CD14-positive monocyte (primary cell): ENCODE results near the gene CDK5RAP3. TPM values are rescaled to one million over a fixed set of nuclear protein-coding genes. Genes with fewer than 3 reads are reported as not detected.
A peak's percentile ranks its signal among the peaks of the same experiment; 100 is the strongest.

ENCODE experiments used
- DNase-seq, 3 donors: peaks; one replicate each; pipeline ENCODE4 v3.0.0-alpha.2; 2011 to 2022
- H2AFZ ChIP-seq: 2 replicates; pipeline ENCODE4 v1.6.0; 2012; ENCODE audit warnings: mild to moderate bottlenecking, low read depth, low read length, inconsistent platforms; ENCODE audit not compliant: insufficient read depth, poor library complexity, severe bottlenecking
- H3K27ac ChIP-seq, 2 donors: 1 replicate in 1 of 2; 2 replicates in 1 of 2; pipeline ENCODE4 v1.5.1; 2012 to 2013; ENCODE audit warnings: low read length in 2 of 2, control low read depth in 1 of 2, inconsistent platforms in 1 of 2, low read depth in 1 of 2, mild to moderate bottlenecking in 1 of 2
- H3K27me3 ChIP-seq, 2 donors: one replicate each; pipeline versions ENCODE4 v1.6.0 to v1.6.1; 2011 to 2013; ENCODE audit warnings: low read length in 2 of 2; ENCODE audit not compliant: control insufficient read depth in 2 of 2, insufficient read depth in 2 of 2
- H3K36me3 ChIP-seq, 2 donors: replicated peaks in 1 of 2; 1 replicate in 1 of 2; 2 replicates in 1 of 2; pipeline versions ENCODE4 v1.5.1 to v1.6.1; 2012 to 2013; ENCODE audit warnings: low read length in 2 of 2, control low read depth in 1 of 2, inconsistent platforms in 1 of 2, mild to moderate bottlenecking in 1 of 2; ENCODE audit not compliant: insufficient read depth in 2 of 2, control insufficient read depth in 1 of 2
- H3K4me1 ChIP-seq, 2 donors: 1 replicate in 1 of 2; 2 replicates in 1 of 2; pipeline versions ENCODE4 v1.5.1 to v1.6.1; 2012 to 2013; ENCODE audit warnings: low read length in 2 of 2, control low read depth in 1 of 2, inconsistent platforms in 1 of 2, mild to moderate bottlenecking in 1 of 2, moderate library complexity in 1 of 2; ENCODE audit not compliant: insufficient read depth in 2 of 2, control insufficient read depth in 1 of 2
- H3K4me2 ChIP-seq: replicated peaks from 2 replicates; pipeline ENCODE3; 2012; ENCODE audit warnings: low read length, moderate library complexity, mild to moderate bottlenecking; ENCODE audit not compliant: poor library complexity, severe bottlenecking; ENCODE audit errors: extremely low read depth
- H3K4me3 ChIP-seq, 3 experiments: fragments of 200-600 bp in 1 of 3; sonication (generic) in 1 of 3; replicated peaks in 1 of 3; 1 replicate in 2 of 3; 2 replicates in 1 of 3; pipeline ENCODE4 v1.5.1; 2011 to 2013; ENCODE audit warnings: low read length in 3 of 3, mild to moderate bottlenecking in 3 of 3, control low read depth in 2 of 3, low read depth in 2 of 3, inconsistent platforms in 1 of 3, moderate library complexity in 1 of 3
- H3K79me2 ChIP-seq: 2 replicates; pipeline ENCODE4 v1.6.0; 2012; ENCODE audit warnings: mild to moderate bottlenecking, control low read depth, inconsistent platforms, low read length, moderate library complexity; ENCODE audit not compliant: insufficient read depth
- H3K9ac ChIP-seq: 2 replicates; pipeline ENCODE4 v1.6.0; 2017; ENCODE audit warnings: low read length, mild to moderate bottlenecking; ENCODE audit not compliant: insufficient read depth, poor library complexity, severe bottlenecking
- H3K9me3 ChIP-seq, 2 donors: replicated peaks in 1 of 2; 1 replicate in 1 of 2; 2 replicates in 1 of 2; pipeline versions ENCODE4 v1.5.1 to v1.6.1; 2012 to 2013; ENCODE audit warnings: low read length in 2 of 2, control low read depth in 1 of 2; ENCODE audit not compliant: control insufficient read depth in 1 of 2, insufficient read depth in 1 of 2
- H4K20me1 ChIP-seq: 2 replicates; pipeline ENCODE4 v1.6.0; 2012; ENCODE audit warnings: mild to moderate bottlenecking, low read length, control low read depth, moderate library complexity; ENCODE audit not compliant: insufficient read depth
- H3K27ac Mint-ChIP-seq, 7 donors: one replicate each; pipeline ENCODE4 v1.8.0; 2020; ENCODE audit warnings: mild to moderate bottlenecking in 7 of 7, mixed read lengths in 7 of 7, moderate library complexity in 6 of 7, inconsistent platforms in 2 of 7
- H3K27me3 Mint-ChIP-seq, 3 donors: one replicate each; pipeline ENCODE4 v1.8.0; 2021 to 2022; ENCODE audit warnings: low read depth in 3 of 3, mild to moderate bottlenecking in 3 of 3, mixed read lengths in 3 of 3, moderate library complexity in 3 of 3, inconsistent platforms in 1 of 3
- H3K36me3 Mint-ChIP-seq, 2 donors: one replicate each; pipeline ENCODE4 v1.8.0; 2020; ENCODE audit warnings: mixed read lengths in 2 of 2, inconsistent platforms in 1 of 2, mild to moderate bottlenecking in 1 of 2
- H3K4me1 Mint-ChIP-seq: one replicate; pipeline ENCODE4 v1.8.0; 2020; ENCODE audit warnings: mild to moderate bottlenecking, mixed read lengths
- H3K4me3 Mint-ChIP-seq, 2 donors: one replicate each; pipeline ENCODE4 v1.8.0; 2020; ENCODE audit warnings: mild to moderate bottlenecking in 2 of 2, mixed read lengths in 2 of 2, moderate library complexity in 1 of 2
- H3K9me3 Mint-ChIP-seq, 7 donors: one replicate each; pipeline ENCODE4 v1.8.0; 2020 to 2022; ENCODE audit warnings: mixed read lengths in 7 of 7, mild to moderate bottlenecking in 6 of 7, moderate library complexity in 6 of 7, inconsistent platforms in 2 of 7
- CTCF ChIP-seq: fragments of 200-600 bp; IDR thresholded peaks from one replicate; pipeline ENCODE4 v1.8.0; 2022; ENCODE audit warnings: antibody characterized with exemption, mild to moderate bottlenecking
- WGBS: methylation state at CpG from one replicate; pipeline ENCODE4 v1.1.5; 2013; ENCODE audit warnings: missing lambda C conversion rate; ENCODE audit not compliant: insufficient coverage; 5-methylcytosine and 5-hydroxymethylcytosine counted together
- intact Hi-C, 2 donors: fragments of 100-400 bp; cut with micrococcal nuclease; formaldehyde crosslinking; loops; one replicate each; pipeline versions ENCODE4 v1.15.0 to v1.15.1; 2023
- polyA plus RNA-seq, 3 donors: library from polyadenylated mRNA; depleted of rRNA in 1 of 3; unstranded in 2 of 3; stranded (reverse) in 1 of 3; fragments of 300-500 nt in 2 of 3; fragments of >200 nt in 1 of 3; fragmentation: Illumina TruSeq in 2 of 3; gene quantifications; 1 replicate in 2 of 3; 2 replicates in 1 of 3; pipeline ENCODE4 v1.2.3, GENCODE V29; 2012 to 2021

The CDK5RAP3 gene
- polyA plus RNA-seq, 3 donors, result 86.1 to 782 (median 94.4) TPM

GRCh38 chr17:47968836-47969235 lies 2.1 kb upstream of the CDK5RAP3 start:
- WGBS, result 100% methylated on average over 5 of the region's 5 CpGs
- H3K27me3 ChIP-seq, result no peaks in the 10 kb centered on the region
- H3K79me2 ChIP-seq, result peaks cover 26% of the 10 kb centered on the region
- H3K36me3 ChIP-seq, result peaks cover 4 to 9% of the 10 kb centered on the region in 2 donors
- no peak overlapping the region for H3K4me3 Mint-ChIP-seq
- peaks cover 23% of the 10 kb centered on the region for H3K4me1 Mint-ChIP-seq
- no peak overlapping the region for H3K9ac ChIP-seq
- intact Hi-C loops, result no loop called here
- H3K36me3 Mint-ChIP-seq, result peaks cover 7 to 8% of the 10 kb centered on the region in 2 donors
- H3K27me3 Mint-ChIP-seq, result peaks cover 2% of the 10 kb centered on the region in 3 donors
- H3K9me3 Mint-ChIP-seq, result peaks cover 0 to 2% (median 0%) of the 10 kb centered on the region in 7 donors
- no peak overlapping the region for H3K4me2 ChIP-seq
- H3K4me1 ChIP-seq, result peaks cover 20 to 22% of the 10 kb centered on the region in 2 donors
- no peak overlapping the region for H3K4me3 ChIP-seq
- no peak overlapping the region for H3K27ac Mint-ChIP-seq
- TF ChIP-seq CTCF, result no peak
- DNase-seq, result no peak
- no peaks in the 10 kb centered on the region for H3K9me3 ChIP-seq
- no peaks in the 10 kb centered on the region for H4K20me1 ChIP-seq
- H3K27ac ChIP-seq, result no peak overlapping the region
- no peak overlapping the region for H2AFZ ChIP-seq

- Histone ChIP-seq H3K9ac (no peak overlapping the region), H3K27me3 (no peaks in the 10 kb centered on the region), H3K36me3 (peaks cover 16 to 22% of the 10 kb centered on the region in 2 donors), H3K9me3 (no peaks in the 10 kb centered on the region), H3K4me1 (peaks cover 20 to 22% of the 10 kb centered on the region in 2 donors), H3K79me2 (peaks cover 31% of the 10 kb centered on the region), H3K27ac (no peak overlapping the region), H4K20me1 (no peaks in the 10 kb centered on the region), H3K4me3 (peak overlapping the region; percentile 19 to 99 (median 21)), H2AFZ (peak overlapping the region; percentile 99), H3K4me2 (peak overlapping the region; percentile 89)
- WGBS, result 67% methylated on average over 10 of the region's 15 CpGs
- intact Hi-C loops, result loop anchor here in 1 of 2 donors (5.0 to 10.0 kb wide), 2 partner anchors 128 to 135 kb away; partner anchors contain the start of genes CBX1, SCRN2 and SNX11
- peaks cover 0 to 2% (median 0%) of the 10 kb centered on the region in 7 donors for H3K9me3 Mint-ChIP-seq
- H3K36me3 Mint-ChIP-seq, result peaks cover 20% of the 10 kb centered on the region in 2 donors
- no peak for DNase-seq
- peaks cover 23% of the 10 kb centered on the region for H3K4me1 Mint-ChIP-seq
- H3K27me3 Mint-ChIP-seq, result peaks cover 2% of the 10 kb centered on the region in 3 donors
- H3K4me3 Mint-ChIP-seq, result peak overlapping the region; percentile 88 to 91
- TF ChIP-seq CTCF, result no peak
- peak overlapping the region in 5 of 7 donors; percentile 1 to 61 (median 17) for H3K27ac Mint-ChIP-seq
These were observed 786 bp upstream of the CDK5RAP3 start for GRCh38 chr17:47969930-47970724.
